Aorta (tissue), 5 donors: Measurements from ENCODE around the gene GLIPR1L1. TPM values are rescaled to one million over a fixed set of nuclear protein-coding genes. Genes with fewer than 3 reads are reported as not detected.
"Not testable (repeated sequence)": the region's sequence is repeated elsewhere in the genome, so short reads cannot be mapped to it uniquely, and the experiment has no call there.

Experiments used
- ATAC-seq: fragments of 200-7000 bp; cut with Tn5 transposase; one replicate; pipeline ENCODE4 v1.9.1; 2022; ENCODE audit warnings: moderate library complexity; ENCODE audit not compliant: low FRiP score
- DNase-seq, 2 donors: peaks; one replicate each; pipeline ENCODE4 v3.0.0-alpha.2; 2020
- H3K27ac ChIP-seq, 2 donors: one replicate each; pipeline ENCODE4 v1.5.1; 2013; ENCODE audit warnings: low read length in 2 of 2, mild to moderate bottlenecking in 2 of 2, moderate library complexity in 2 of 2, control low read depth in 1 of 2, inconsistent platforms in 1 of 2, low read depth in 1 of 2
- H3K27me3 ChIP-seq, 2 donors: one replicate each; pipeline ENCODE4 v1.6.1; 2013; ENCODE audit warnings: control low read depth in 1 of 2, low read length in 1 of 2, mild to moderate bottlenecking in 1 of 2, moderate library complexity in 1 of 2; ENCODE audit not compliant: insufficient read depth in 2 of 2, control insufficient read depth in 1 of 2
- H3K36me3 ChIP-seq, 2 donors: one replicate each; pipeline ENCODE4 v1.6.1; 2013; ENCODE audit warnings: control low read depth in 1 of 2, low read length in 1 of 2, mild to moderate bottlenecking in 1 of 2; ENCODE audit not compliant: insufficient read depth in 2 of 2, control insufficient read depth in 1 of 2
- H3K4me1 ChIP-seq, 2 donors: one replicate each; pipeline ENCODE4 v1.6.1; 2013; ENCODE audit warnings: low read length in 2 of 2, control low read depth in 1 of 2, mild to moderate bottlenecking in 1 of 2, moderate library complexity in 1 of 2; ENCODE audit not compliant: insufficient read depth in 2 of 2, control insufficient read depth in 1 of 2
- H3K4me3 ChIP-seq, 2 donors: one replicate each; pipeline ENCODE4 v1.5.1; 2013; ENCODE audit warnings: low read length in 2 of 2, control low read depth in 1 of 2, mild to moderate bottlenecking in 1 of 2
- H3K9me3 ChIP-seq: one replicate; pipeline ENCODE4 v1.6.1; 2013; ENCODE audit warnings: mild to moderate bottlenecking, low read length; ENCODE audit not compliant: control insufficient read depth
- WGBS, 2 donors: extraction: QIAGEN DNeasy Blood & Tissue Kit; methylation state at CpG; one replicate each; pipeline ENCODE4 v1.1.7; 2013; 5-methylcytosine and 5-hydroxymethylcytosine counted together
- intact Hi-C, 2 donors: fragments of 100-400 bp; cut with DNase I; formaldehyde crosslinking; loops; one replicate each; pipeline versions ENCODE4 v1.14.2 to v1.15.0; 2022
- polyA plus RNA-seq, 2 donors: library from polyadenylated mRNA; stranded (reverse); fragments of 200-250 nt; gene quantifications; one replicate each; pipeline ENCODE4 v1.2.3, GENCODE V29; 2013
- total RNA-seq, 2 donors: library from RNA; stranded (reverse); fragmentation: NEBNext Ultra II Directional; extraction: Animal tissue kit (Norgen Biotek cat#: 25700); gene quantifications; one replicate each; pipeline ENCODE4 v1.2.1, GENCODE V29; 2021
- donor health status: healthy with polysubstance abuse.
- donor health status: Bipolar disorder and iron deficiency.
- donor health status: DM: no; HTN: no; CAD: no.
- donor health status: DM: no; HTN: no; CAD: no.
- donor health status: DM: yes; HTN: yes; CAD: no.

GLIPR1L1 gene
- total and polyA plus RNA-seq, 4 donors = not detected

GRCh38 chr12:75329918-75330826 is 4.3 kb upstream of the GLIPR1L1 start, which contains the start of gene CAPS2:
Gene CAPS2, minus strand, starts transcription at chr12:75330324. Its CDS starts 3,826 bp downstream, at chr12:75326498.
- Histone ChIP-seq H3K27me3 (no peaks in the 10 kb centered on the region), H3K4me1 (no peaks in the 10 kb centered on the region), H3K36me3 (no peaks in the 10 kb centered on the region), H3K4me3 (peak within 1 kb of the TSS; percentile 42 to 63), H3K9me3 (no peaks in the 10 kb centered on the region), H3K27ac (no peak within 1 kb of the TSS)
- peak; percentile 90 to 94 for DNase-seq
- intact Hi-C loops = loop anchor here (5.0 to 10.0 kb wide), 5 partner anchors 65 to 705 kb away; partner anchors contain the start of genes GLIPR1 (in 1 of the 2), GLIPR1L2 (in 1 of the 2) and PHLDA1 (in 1 of the 2)
- ATAC-seq = peak; percentile 93
- 2 to 3% methylated on average over 40 of the region's 40 CpGs for WGBS, 2 donors

GRCh38 chr12:75337905-75338304 is 3.4 kb downstream of the GLIPR1L1 start:
- Histone ChIP-seq H3K9me3 (no peaks in the 10 kb centered on the region), H3K36me3 (no peaks in the 10 kb centered on the region), H3K27ac (no peak overlapping the region), H3K27me3 (no peaks in the 10 kb centered on the region), H3K4me1 (no peaks in the 10 kb centered on the region), H3K4me3 (no peak overlapping the region)
- DNase-seq (no peak), ATAC-seq (no peak)
- intact Hi-C loops = loop anchor here (10.0 kb wide), 2 partner anchors 57 to 697 kb away; partner anchors contain the start of genes GLIPR1L2 (in 1 of the 2) and PHLDA1 (in 1 of the 2)
- 89 to 93% methylated on average over 1 of the region's 1 CpG for WGBS, 2 donors

DNA sequence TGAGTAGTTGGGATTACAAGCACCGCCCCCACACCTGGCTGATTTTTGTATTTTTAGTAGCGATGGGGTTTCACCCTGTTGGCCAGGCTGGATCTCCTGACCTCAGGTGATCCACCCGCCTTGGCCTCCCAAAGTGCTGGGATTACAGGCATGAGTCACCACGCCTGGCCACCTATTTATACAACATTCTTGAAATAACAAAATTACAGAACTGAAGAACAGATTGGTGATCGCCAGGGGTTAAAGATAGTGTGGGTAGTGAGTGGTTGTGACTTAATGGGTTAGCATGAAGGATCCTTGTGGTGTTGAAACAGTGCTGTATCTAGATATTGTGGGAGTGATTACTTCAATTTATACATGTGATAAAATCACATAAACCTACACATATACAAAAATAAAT is 7.4 kb downstream of the GLIPR1L1 start:
- intact Hi-C loops = no loop called here
- Histone ChIP-seq H3K27me3 (no peaks in the 10 kb centered on the region), H3K9me3 (no peaks in the 10 kb centered on the region), H3K27ac (no peak overlapping the region), H3K4me1 (no peaks in the 10 kb centered on the region), H3K4me3 (no peak overlapping the region), H3K36me3 (no peaks in the 10 kb centered on the region)
- ATAC-seq (no peak), DNase-seq (no peak)
- 87 to 88% methylated on average over 5 of the region's 5 CpGs for WGBS, 2 donors

- intact Hi-C loops = no loop called here
- H3K36me3 ChIP-seq = no peaks in the 10 kb centered on the region
- no peaks in the 10 kb centered on the region for H3K4me1 ChIP-seq
- no peak for DNase-seq
- 91% methylated on average over 2 of the region's 2 CpGs for WGBS, 2 donors
- no peaks in the 10 kb centered on the region for H3K27me3 ChIP-seq
- H3K9me3 ChIP-seq = no peaks in the 10 kb centered on the region
- no peak overlapping the region for H3K4me3 ChIP-seq
- ATAC-seq = no peak
- H3K27ac ChIP-seq = no peak overlapping the region
These were observed 11.1 kb downstream of the GLIPR1L1 start for GRCh38 chr12:75345531-75345930.

DNA sequence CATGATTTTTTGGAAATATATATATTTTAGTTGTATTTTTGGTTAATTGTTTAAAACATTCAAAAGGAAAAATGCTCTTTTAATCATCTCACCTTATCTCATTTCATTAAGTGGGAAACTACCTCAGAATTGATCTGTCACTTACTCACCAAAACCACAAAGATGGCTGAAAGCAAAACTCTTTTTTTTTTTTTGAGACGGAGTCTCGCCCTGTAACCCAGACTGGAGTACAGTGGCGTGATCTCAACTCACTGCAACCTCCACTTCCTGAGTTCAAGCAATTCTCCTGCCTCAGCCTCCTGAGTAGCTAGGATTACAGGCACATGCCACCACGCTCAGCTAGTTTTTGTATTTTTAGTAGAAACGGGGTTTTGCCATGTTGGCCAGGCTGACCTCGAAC is 11.7 kb downstream of the GLIPR1L1 start:
- WGBS, 2 donors = 95 to 96% methylated on average over 6 of the region's 6 CpGs
- H3K27ac ChIP-seq, H3K36me3 ChIP-seq, H3K27me3 ChIP-seq, ATAC-seq, intact Hi-C loops, H3K9me3 ChIP-seq, H3K4me1 ChIP-seq, H3K4me3 ChIP-seq, DNase-seq: not testable (repeated sequence)

GRCh38 chr12:75349946-75350345 is 15.5 kb downstream of the GLIPR1L1 start:
- Histone ChIP-seq H3K36me3 (no peaks in the 10 kb centered on the region), H3K9me3 (no peaks in the 10 kb centered on the region), H3K4me3 (no peak overlapping the region), H3K4me1 (no peaks in the 10 kb centered on the region), H3K27me3 (no peaks in the 10 kb centered on the region), H3K27ac (no peak overlapping the region)
- intact Hi-C loops = no loop called here
- ATAC-seq (no peak), DNase-seq (no peak)
- WGBS, 2 donors = 85 to 86% methylated on average over 4 of the region's 4 CpGs

DNA sequence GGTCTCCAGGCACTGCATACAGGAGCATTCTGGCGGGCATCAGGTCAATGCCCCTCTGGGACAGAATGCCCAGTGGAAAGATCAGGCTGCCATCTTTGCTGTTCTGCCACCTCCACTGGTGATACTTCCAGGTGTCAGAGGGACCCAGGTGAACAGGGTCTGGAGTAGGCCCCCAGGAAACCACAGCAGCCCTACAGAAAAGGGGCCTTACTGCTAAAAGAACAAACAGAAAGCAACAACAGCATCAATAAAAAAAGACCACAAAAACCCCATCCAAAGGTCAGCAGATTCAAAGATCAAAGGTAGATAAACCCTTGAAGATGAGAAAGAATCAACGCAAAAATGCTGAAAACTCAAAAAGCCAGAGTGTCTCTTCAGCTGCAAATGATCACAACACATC is 15.9 kb downstream of the GLIPR1L1 start:
- ATAC-seq = no peak
- intact Hi-C loops = no loop called here
- H3K27ac ChIP-seq = no peak overlapping the region
- H3K4me3 ChIP-seq = no peak overlapping the region
- WGBS, 2 donors = 89 to 94% methylated on average over 2 of the region's 2 CpGs
- no peaks in the 10 kb centered on the region for H3K27me3 ChIP-seq
- no peak for DNase-seq
- H3K36me3 ChIP-seq = no peaks in the 10 kb centered on the region
- no peaks in the 10 kb centered on the region for H3K4me1 ChIP-seq
- no peaks in the 10 kb centered on the region for H3K9me3 ChIP-seq

GRCh38 chr12:75354011-75354410 is 19.5 kb downstream of the GLIPR1L1 start:
- intact Hi-C loops = no loop called here
- ATAC-seq = no peak

DNA sequence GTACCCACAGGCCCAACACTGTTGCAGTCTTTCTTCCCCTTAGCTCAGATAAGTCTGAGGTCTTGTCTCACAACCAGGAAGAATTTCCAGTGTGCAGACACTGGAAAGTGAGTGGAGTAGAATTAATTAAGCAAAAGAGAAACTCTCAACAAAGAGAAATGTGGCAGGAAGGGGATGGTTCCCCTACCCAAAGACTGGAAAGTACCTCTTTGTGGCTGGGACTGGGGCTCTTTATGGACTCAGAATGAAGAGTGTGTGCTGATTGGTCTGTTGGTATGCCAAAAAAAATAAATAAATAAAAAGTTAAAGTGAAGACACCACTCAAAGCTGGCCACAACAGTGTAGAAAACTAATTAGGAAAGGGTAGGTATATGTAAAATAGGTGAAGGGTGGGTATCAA is 26.4 kb downstream of the GLIPR1L1 start:
- no peak for ATAC-seq
- intact Hi-C loops = no loop called here
- Histone ChIP-seq H3K27ac (no peak overlapping the region), H3K4me1 (no peaks in the 10 kb centered on the region), H3K9me3 (no peaks in the 10 kb centered on the region), H3K27me3 (no peaks in the 10 kb centered on the region), H3K36me3 (peaks cover 0 to 3% of the 10 kb centered on the region in 2 donors), H3K4me3 (no peak overlapping the region)
- no peak for DNase-seq

More at GRCh38 chr12:75354011-75354410, 19.5 kb downstream of the GLIPR1L1 start:
- no peaks in the 10 kb centered on the region for H3K36me3 ChIP-seq
- no peaks in the 10 kb centered on the region for H3K27me3 ChIP-seq
- peaks cover 2% of the 10 kb centered on the region for H3K9me3 ChIP-seq
- H3K4me3 ChIP-seq = no peak overlapping the region
- no peak for DNase-seq
- H3K27ac ChIP-seq = no peak overlapping the region
- H3K4me1 ChIP-seq = no peaks in the 10 kb centered on the region
